ENCODE measurements around the gene NBR1. TPM values are rescaled to one million over a fixed set of nuclear protein-coding genes. Genes with fewer than 3 reads are reported as not detected.

NBR1 gene
- total and polyA plus RNA-seq, 2 of the 8 experiments (the other 6 are each of a cell fraction or from before 2014, with no cell fraction given): 13.5 to 36.0 TPM

GRCh38 chr17:43224146-43224705, 53.2 kb downstream of the NBR1 start:
- DNase-seq (ENCODE audit: low read depth in 1 of 2, low spot score in 2 of 2) (peak in 1 of 2 experiments; percentile 33), FAIRE-seq (no peak)
- Histone ChIP-seq H2BK12ac (ENCODE audit: low read depth, low read length) (no peak overlapping the region), H2BK15ac (ENCODE audit: low read length) (no peak overlapping the region), H3K18ac (ENCODE audit: extremely low read depth, low read length) (no peak overlapping the region), H4K20me1 (replicated peaks in 1 of 2; ENCODE audit: control insufficient read depth in 1 of 2, insufficient read depth in 2 of 2, low read length in 2 of 2) (no peaks in the 10 kb centered on the region), H3K79me2 (ENCODE audit: control insufficient read depth in 1 of 2, insufficient read depth in 2 of 2, low read length in 2 of 2) (no peaks in the 10 kb centered on the region), H3K23me2 (ENCODE audit: low read depth, low read length) (no peaks in the 10 kb centered on the region; the same call in 1 of the 2 replicates), H3K27me3 (replicated peaks in 1 of 4; ENCODE audit: control insufficient read depth in 3 of 4, extremely low read depth in 1 of 4, insufficient read depth in 3 of 4, low read length in 3 of 4) (no peaks in the 10 kb centered on the region), H3K79me1 (ENCODE audit: low read depth, low read length) (no peaks in the 10 kb centered on the region), H3K56ac (replicated peaks; ENCODE audit: insufficient read length, low read depth, low read length) (no peak overlapping the region), H3K9ac (replicated peaks in 1 of 4; ENCODE audit: extremely low read depth in 1 of 4, low read depth in 3 of 4, low read length in 3 of 4) (no peak overlapping the region), H3K4ac (replicated peaks; ENCODE audit: insufficient read length, low read depth, low read length) (no peak overlapping the region), H4K5ac (ENCODE audit: insufficient read length, low read depth, low read length) (no peak overlapping the region), H3K4me1 (replicated peaks in 1 of 4; ENCODE audit: control insufficient read depth in 3 of 4, insufficient read depth in 4 of 4, low read length in 3 of 4) (no peaks in the 10 kb centered on the region), H3K36me3 (ENCODE audit: control insufficient read depth in 2 of 4, insufficient read depth in 4 of 4, low read length in 3 of 4) (no peaks in the 10 kb centered on the region), H4K8ac (ENCODE audit: extremely low read depth, insufficient read depth, low read length) (0 out of 2 replicates have a peak overlapping the region, but pooled peaks have one; percentile 38), H2AK5ac (ENCODE audit: low read depth, low read length) (no peak overlapping the region), H2AFZ (ENCODE audit: low read length) (no peak overlapping the region), H3K27ac (ENCODE audit: low read depth, low read length) (no peak overlapping the region), H4K91ac (replicated peaks; ENCODE audit: insufficient read length, low read length) (no peak overlapping the region), H3K4me3 (ENCODE audit: extremely low read depth in 1 of 4, insufficient read depth in 2 of 4, low read depth in 3 of 4, low read length in 4 of 4) (no peak overlapping the region), H3K9me3 (ENCODE audit: insufficient read depth in 2 of 2, low read depth in 1 of 2, low read length in 1 of 2) (no peaks in the 10 kb centered on the region), H3K14ac (ENCODE audit: insufficient read length) (no peak overlapping the region), H2BK5ac (ENCODE audit: low read depth, low read length) (no peak overlapping the region), H3K4me2 (ENCODE audit: insufficient read depth in 1 of 2, low read depth in 2 of 2, low read length in 2 of 2) (no peak overlapping the region), H2BK120ac (replicated peaks; ENCODE audit: low read depth, low read length) (no peak overlapping the region), H3K23ac (ENCODE audit: insufficient read length) (no peak overlapping the region), H2BK20ac (ENCODE audit: low read length) (no peak overlapping the region)
- ChIA-PET POLR2A (ENCODE audit: partially characterized antibody) (interaction anchor here (0.6 to 4.1 kb wide), 3 partner anchors 13 to 92 kb away, joined by 3 to 29 read pairs (median 3); partner anchors contain the start of gene TMEM106A), CTCF (ENCODE audit: partially characterized antibody) (interaction anchor here (1.8 kb wide), 1 partner anchor 10 kb away, joined by 6 read pairs; no protein-coding TSS in a partner anchor)
- TF ChIP-seq POU5F1 (IDR thresholded peaks at IDR 0.05; ENCODE audit: low read depth, low read length) (no peak), CBX5 (IDR thresholded peaks at IDR 0.05; ENCODE audit: low read depth, low read length) (no peak), SRF (IDR thresholded peaks at IDR 0.05; ENCODE audit: low read depth, low read length) (no peak)
- WGBS, 2 experiments (ENCODE audit: extremely low coverage in 1 of 2, insufficient coverage in 1 of 2, insufficient read length in 1 of 2, insufficient replicate concordance in 2 of 2, low coverage in 1 of 2, low lambda C conversion rate in 2 of 2, missing lambda C conversion rate in 1 of 2): 95% methylated on average over 7 of the region's 7 CpGs; no CpG with 5 or more reads in 1 of the 2 experiments
